Fibroblast of skin of right biceps (primary cell): Measurements from ENCODE around the gene TTC7B.
"Not testable (repeated sequence)": the region's sequence is repeated elsewhere in the genome, so short reads cannot be mapped to it uniquely, and the experiment has no call there.

Experiments used
- DNase-seq: peaks from one replicate; pipeline ENCODE4 v3.0.0-alpha.2; 2013

The TTC7B gene, protein sequence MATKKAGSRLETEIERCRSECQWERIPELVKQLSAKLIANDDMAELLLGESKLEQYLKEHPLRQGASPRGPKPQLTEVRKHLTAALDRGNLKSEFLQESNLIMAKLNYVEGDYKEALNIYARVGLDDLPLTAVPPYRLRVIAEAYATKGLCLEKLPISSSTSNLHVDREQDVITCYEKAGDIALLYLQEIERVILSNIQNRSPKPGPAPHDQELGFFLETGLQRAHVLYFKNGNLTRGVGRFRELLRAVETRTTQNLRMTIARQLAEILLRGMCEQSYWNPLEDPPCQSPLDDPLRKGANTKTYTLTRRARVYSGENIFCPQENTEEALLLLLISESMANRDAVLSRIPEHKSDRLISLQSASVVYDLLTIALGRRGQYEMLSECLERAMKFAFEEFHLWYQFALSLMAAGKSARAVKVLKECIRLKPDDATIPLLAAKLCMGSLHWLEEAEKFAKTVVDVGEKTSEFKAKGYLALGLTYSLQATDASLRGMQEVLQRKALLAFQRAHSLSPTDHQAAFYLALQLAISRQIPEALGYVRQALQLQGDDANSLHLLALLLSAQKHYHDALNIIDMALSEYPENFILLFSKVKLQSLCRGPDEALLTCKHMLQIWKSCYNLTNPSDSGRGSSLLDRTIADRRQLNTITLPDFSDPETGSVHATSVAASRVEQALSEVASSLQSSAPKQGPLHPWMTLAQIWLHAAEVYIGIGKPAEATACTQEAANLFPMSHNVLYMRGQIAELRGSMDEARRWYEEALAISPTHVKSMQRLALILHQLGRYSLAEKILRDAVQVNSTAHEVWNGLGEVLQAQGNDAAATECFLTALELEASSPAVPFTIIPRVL

DNA sequence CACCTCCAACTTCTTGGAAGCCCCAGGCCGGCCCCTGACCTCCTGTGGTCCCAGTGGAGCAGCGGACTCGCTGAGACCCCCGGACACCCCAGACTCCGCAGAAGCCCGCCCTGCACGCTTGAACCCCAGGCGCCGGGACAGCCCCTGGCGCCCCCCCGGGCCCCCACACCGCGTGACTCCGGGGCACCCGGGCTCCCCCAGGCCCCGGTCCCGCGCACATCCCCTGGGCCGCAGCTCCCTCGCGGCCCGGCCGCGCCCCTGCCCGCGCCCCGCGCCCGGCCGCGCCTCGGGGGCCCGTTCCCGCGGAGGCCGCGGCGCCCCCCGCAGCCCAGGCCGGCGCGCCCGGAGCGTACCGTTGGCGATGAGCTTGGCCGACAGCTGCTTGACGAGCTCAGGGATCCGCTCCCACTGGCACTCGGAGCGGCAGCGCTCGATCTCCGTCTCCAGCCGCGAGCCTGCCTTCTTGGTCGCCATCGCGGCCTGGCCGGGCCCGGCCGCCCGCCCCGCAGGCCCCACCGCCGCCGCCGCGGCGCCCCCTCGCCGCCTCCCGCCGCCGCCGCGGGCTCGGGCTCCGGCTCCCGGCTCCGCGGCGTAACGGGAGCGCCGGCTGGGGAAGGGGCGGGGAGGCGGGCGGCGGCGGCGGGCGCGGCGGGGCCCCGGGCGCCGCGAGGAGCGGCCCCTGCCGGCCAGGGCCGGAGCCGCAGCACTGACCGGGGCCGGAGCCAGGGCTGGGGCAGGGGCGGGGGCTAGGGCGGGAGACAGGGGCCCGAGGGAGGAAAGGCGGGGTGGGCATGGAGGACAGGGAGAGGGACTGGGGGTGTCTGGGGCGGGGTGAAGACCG, at the start of gene TTC7B:
TTC7B (minus strand) TSS at position 609 of the 841 bp plus-strand sequence; CDS start at position 474, 135 bp downstream.
- DNase-seq: peak; percentile 50

GRCh38 chr14:90864741-90865140, 48.5 kb upstream of the TTC7B start:
- DNase-seq: no peak

- no peak for DNase-seq
Observed at GRCh38 chr14:90858511-90858910, 42.3 kb upstream of the TTC7B start.

DNA sequence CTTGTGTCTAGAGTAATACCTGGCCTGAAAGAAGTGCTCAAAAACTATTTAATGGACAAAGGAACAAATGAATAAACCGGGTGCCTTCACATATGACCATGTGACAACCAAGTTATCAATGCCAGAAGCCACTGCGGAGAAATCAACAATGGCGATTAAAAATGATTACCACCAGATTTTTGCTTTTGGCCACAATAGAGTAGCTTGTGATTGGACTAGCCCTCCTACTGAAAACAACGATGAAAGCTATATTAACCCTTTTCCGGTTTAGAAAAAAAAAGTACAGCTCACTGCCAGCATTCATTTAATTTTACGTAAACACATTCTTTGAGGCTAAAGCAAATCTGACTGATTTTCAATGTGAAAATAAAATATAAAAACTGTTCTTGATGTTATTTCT, 41.6 kb upstream of the TTC7B start:
- no peak for DNase-seq

DNA sequence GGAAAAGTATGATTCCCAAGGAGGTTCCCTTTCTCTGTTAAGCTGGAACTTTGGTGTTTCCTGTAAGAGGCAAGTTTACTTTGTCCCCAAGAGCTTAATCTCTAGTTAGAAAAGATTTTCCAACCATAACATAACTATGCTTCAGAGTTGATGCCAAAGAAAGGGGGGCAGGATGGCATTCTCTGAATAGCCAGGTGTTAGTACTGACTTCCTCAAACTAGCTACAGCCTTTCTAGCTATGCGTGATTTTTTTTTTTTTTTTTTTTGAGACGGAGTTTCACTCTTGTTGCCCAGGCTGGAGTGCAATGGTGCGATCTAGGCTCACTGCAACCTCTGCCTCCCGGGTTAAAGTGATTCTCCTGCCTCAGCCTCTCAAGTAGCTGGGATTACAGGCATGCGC, 39.9 kb upstream of the TTC7B start:
- DNase-seq: not testable (repeated sequence)

DNA sequence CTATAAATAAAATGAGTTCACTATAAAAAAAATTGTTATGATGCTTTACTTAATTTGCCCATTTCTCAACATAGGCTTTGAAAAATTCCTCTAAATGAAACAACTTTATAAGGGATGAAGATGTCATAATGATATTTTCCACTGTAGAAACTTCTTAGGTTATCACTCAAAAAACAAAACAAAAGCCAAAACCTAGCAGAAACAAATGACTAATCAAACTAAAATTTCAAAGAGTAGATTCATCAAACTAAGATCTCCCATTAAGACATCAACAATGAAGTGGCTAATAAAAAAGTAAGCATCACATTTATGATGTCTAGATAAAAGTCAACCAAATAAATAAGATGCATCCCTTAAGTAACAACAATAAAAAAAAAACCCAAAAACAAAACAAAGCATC, 36.9 kb upstream of the TTC7B start:
- DNase-seq: no peak

DNA sequence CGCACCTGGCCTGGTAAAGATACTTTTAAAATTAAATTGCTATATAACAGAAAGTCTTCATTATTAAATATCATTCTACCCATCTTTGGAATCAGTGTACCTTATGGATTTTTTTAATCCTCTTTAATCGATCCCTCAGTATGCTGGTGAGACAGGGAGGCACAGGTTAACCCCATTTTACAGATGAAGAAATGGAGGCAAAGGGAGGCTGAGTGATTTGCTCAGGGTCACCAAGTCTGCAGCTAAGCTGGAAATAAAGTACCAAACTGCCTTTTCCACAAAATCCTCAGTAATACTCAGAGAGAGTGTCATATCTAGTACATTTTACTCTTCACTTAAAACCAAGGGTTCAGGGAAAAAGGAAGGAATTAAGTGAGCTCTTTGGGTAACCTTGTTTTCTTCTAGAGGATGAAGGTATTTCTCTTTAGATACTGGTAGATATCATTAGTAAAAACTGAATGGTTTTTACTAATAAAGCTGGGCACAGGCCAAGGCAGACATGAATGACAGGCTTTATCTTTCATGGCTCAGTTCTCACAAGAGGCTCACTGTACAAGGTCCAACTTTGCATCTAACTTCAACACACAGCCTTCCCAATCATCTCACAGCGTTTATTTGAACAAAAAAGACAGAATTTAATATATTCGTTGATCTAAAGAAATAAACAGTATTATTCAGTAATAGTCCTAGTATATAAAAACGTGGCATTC, 35.3 kb upstream of the TTC7B start:
- no peak for DNase-seq

DNA sequence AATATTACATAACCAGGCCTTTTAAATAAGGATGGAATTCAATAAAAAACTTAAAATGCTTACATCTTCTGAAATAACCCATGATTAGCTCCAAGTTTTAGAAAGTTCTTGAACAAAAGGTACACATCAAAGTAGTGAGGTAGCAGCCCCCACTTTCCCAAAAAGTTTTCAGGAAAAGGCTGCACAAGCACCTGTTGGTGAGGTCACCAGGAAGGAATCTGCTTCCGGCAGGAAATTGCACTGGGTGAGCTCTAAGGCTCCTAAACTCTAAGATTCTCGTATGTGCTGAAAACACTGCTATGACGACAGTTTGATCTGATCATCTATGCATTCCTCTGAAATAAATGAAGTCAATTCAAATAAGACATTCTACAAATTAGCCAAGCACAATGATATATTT, 34.3 kb upstream of the TTC7B start:
- peak; percentile 63 for DNase-seq

- DNase-seq: no peak
Observed at GRCh38 chr14:90849787-90850444, 33.7 kb upstream of the TTC7B start.

DNA sequence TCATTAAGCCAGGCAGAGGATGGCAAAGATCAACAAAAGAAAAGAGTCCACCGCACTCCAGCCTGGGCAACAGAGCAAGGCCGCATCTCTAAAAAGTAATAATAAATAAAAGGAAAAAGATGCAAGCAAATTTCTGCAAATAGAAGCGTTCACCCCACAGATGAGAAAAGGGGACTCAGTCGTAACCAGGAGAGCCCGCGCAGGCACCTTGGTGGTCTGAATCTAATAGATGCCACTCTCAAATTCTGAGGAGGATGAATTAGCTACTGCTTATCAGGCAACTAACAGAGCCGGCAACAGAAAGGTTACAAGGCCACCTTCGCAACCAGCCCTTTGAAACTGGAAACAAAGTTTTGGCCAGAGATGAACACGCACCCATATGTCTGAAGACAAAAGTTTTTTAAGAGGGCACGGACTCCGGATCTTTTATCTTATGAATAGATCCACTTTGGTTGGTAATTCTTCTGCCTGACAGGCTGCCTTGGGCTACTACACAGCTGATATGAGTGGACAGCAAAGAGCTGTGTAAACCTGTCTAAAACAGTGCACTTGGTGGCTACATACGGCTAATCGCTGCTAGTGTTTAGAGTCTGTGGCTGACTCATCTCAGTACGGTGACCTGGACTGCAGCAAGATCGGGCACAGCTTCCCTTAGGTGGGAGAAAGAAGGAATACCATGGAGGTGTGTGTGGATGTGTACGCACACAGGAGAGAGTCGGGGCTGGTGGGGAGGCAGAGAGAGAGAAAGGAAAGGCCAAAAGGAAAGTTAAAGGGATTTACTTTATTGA, 32.9 kb upstream of the TTC7B start:
- no peak for DNase-seq

- DNase-seq: peak; percentile 83
Observed at GRCh38 chr14:90846511-90846910, 30.3 kb upstream of the TTC7B start.

- no peak for DNase-seq
Observed at GRCh38 chr14:90844321-90844720, 28.1 kb upstream of the TTC7B start.

GRCh38 chr14:90842726-90843125, 26.5 kb upstream of the TTC7B start:
- DNase-seq: no peak

DNA sequence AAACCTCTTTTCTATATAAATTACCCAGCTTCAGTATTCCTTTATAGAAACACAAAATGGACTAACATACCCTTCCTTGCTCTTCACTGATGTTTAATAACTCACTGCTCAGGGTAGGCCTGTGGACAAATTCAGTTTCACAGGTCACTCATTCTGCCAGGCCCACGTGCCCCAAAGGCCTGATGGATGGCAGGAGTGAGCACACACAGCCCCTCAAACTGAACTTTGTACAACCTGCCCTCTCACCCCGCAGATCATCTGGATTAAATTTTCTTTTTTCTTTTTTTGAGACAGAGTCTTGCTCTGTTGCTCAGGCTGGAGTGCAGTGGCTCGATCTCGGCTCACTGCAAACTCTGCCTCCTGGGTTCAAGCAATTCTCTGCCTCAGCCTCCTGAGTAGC, 24.4 kb upstream of the TTC7B start:
- not testable (repeated sequence) for DNase-seq

DNA sequence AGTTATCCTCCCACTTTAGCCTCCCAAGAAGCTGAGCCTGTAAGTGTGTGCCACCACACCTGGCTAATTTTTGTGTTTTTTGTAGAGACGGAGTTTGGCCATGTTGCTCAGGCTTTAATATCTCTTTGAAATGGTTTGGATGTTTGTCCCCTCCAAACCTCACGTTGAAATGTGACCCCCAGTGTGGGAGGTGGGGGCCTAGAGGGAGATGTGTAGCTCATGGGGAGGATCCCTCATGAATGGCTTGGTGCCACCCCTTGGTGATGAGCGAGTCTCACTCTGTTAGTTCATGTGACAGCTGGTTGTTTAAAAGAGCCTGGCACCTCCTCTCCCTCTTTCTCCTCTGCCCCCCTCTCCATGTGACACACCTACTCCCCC, 23.6 kb upstream of the TTC7B start:
- DNase-seq: no peak

- DNase-seq: peak; percentile 18
Observed at GRCh38 chr14:90839024-90839888, 23.0 kb upstream of the TTC7B start.

DNA sequence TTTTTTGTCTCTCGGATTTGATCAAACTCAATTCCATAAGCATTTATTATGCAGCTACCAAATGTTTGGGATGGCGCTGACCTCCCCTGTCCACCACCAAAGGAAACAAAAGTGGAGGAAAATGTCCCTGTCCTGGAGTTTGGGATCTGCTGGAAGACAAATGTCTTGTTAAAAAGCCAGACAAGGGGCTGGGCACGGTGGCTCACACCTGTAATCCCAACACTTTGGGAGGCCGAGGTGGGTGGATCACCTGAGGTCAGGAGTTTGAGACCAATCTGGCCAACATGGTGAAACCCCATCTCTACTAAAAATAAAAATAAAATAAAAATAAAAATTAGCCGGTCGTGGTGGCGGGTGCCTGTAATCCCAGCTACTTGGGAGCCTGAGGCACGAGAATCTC, 22.3 kb upstream of the TTC7B start:
- not testable (repeated sequence) for DNase-seq

GRCh38 chr14:90837355-90837754, 21.1 kb upstream of the TTC7B start:
- DNase-seq: no peak

GRCh38 chr14:90836692-90837063, 20.4 kb upstream of the TTC7B start:
- no peak for DNase-seq

DNA sequence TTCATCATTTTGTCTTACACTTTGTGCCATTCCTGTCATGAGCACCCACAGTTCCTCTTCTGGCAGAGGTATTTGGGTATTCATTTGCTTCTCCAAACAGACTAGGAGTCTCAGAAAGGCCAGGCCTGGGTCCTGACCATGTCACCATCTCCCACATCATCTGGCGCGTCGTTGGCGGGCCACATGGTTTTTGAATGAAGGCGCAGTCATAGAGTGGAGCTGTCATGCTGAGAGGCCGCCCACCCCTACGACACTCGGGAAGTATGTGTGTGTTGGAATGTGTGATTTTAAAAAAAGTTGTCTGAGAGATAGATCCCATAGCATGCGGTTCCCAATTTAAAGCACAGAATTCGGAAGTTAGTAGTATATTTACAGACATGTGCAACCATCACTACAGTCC, 15.6 kb upstream of the TTC7B start:
- DNase-seq: no peak
